ENCODE results near the gene FOXK2. TPM values are rescaled to one million over a fixed set of nuclear protein-coding genes. Genes with fewer than 3 reads are reported as not detected.

Gene FOXK2
- total and polyA plus RNA-seq, 2 of the 8 experiments (the other 6 are each of a cell fraction or from before 2014, with no cell fraction given) = 34.7 to 64.9 TPM

- Histone ChIP-seq H3K4me1 (replicated peaks in 1 of 4; ENCODE audit: control insufficient read depth in 3 of 4, insufficient read depth in 4 of 4, low read length in 3 of 4) (no peaks in the 10 kb centered on the region), H2BK15ac (ENCODE audit: low read length) (no peak overlapping the region), H4K91ac (replicated peaks; ENCODE audit: insufficient read length, low read length) (no peak overlapping the region), H3K14ac (ENCODE audit: insufficient read length) (no peak overlapping the region), H3K23ac (ENCODE audit: insufficient read length) (no peak overlapping the region), H3K18ac (ENCODE audit: extremely low read depth, low read length) (no peak overlapping the region), H3K9ac (replicated peaks in 1 of 4; ENCODE audit: extremely low read depth in 1 of 4, low read depth in 3 of 4, low read length in 3 of 4) (no peak overlapping the region; a peak in 1 of 7 replicates), H2BK12ac (ENCODE audit: low read depth, low read length) (no peak overlapping the region), H4K5ac (ENCODE audit: insufficient read length, low read depth, low read length) (no peak overlapping the region), H2AK5ac (ENCODE audit: low read depth, low read length) (no peak overlapping the region; the same call in 1 of the 2 replicates), H3K56ac (replicated peaks; ENCODE audit: insufficient read length, low read depth, low read length) (no peak overlapping the region), H2BK20ac (ENCODE audit: low read length) (no peak overlapping the region), H3K4me3 (ENCODE audit: extremely low read depth in 1 of 4, insufficient read depth in 2 of 4, low read depth in 3 of 4, low read length in 4 of 4) (no peak overlapping the region), H3K4ac (replicated peaks; ENCODE audit: insufficient read length, low read depth, low read length) (no peak overlapping the region), H3K23me2 (ENCODE audit: low read depth, low read length) (no peaks in the 10 kb centered on the region; the same call in 1 of the 2 replicates), H3K27ac (ENCODE audit: low read depth, low read length) (no peak overlapping the region), H2BK5ac (ENCODE audit: low read depth, low read length) (no peak overlapping the region), H2BK120ac (replicated peaks; ENCODE audit: low read depth, low read length) (no peak overlapping the region), H3K27me3 (replicated peaks in 1 of 4; ENCODE audit: control insufficient read depth in 3 of 4, extremely low read depth in 1 of 4, insufficient read depth in 3 of 4, low read length in 3 of 4) (no peaks in the 10 kb centered on the region), H3K36me3 (ENCODE audit: control insufficient read depth in 2 of 4, insufficient read depth in 4 of 4, low read length in 3 of 4) (peaks cover 8 to 35% (median 12%) of the 10 kb centered on the region in 4 experiments), H2AFZ (ENCODE audit: low read length) (no peak overlapping the region), H4K20me1 (replicated peaks in 1 of 2; ENCODE audit: control insufficient read depth in 1 of 2, insufficient read depth in 2 of 2, low read length in 2 of 2) (peaks cover 5 to 23% of the 10 kb centered on the region in 2 experiments), H3K4me2 (ENCODE audit: insufficient read depth in 1 of 2, low read depth in 2 of 2, low read length in 2 of 2) (no peak overlapping the region), H3K79me2 (ENCODE audit: control insufficient read depth in 1 of 2, insufficient read depth in 2 of 2, low read length in 2 of 2) (peaks cover 4 to 47% of the 10 kb centered on the region in 2 experiments; a peak in 3 of 4 replicates), H3K9me3 (ENCODE audit: insufficient read depth in 2 of 2, low read depth in 1 of 2, low read length in 1 of 2) (no peaks in the 10 kb centered on the region), H3K79me1 (ENCODE audit: low read depth, low read length) (peaks cover 13% of the 10 kb centered on the region), H4K8ac (ENCODE audit: extremely low read depth, insufficient read depth, low read length) (peak overlapping the region; percentile 31; the same call in 1 of the 2 replicates)
- 84% methylated on average over 12 of the region's 12 CpGs; no CpG with 5 or more reads in 1 of the 2 experiments for WGBS, 2 experiments (ENCODE audit: extremely low coverage in 1 of 2, insufficient coverage in 1 of 2, insufficient read length in 1 of 2, insufficient replicate concordance in 2 of 2, low coverage in 1 of 2, low lambda C conversion rate in 2 of 2, missing lambda C conversion rate in 1 of 2)
- TF ChIP-seq NANOG (IDR thresholded peaks at IDR 0.05; ENCODE audit: insufficient read depth, low read depth, low read length, poor library complexity, severe bottlenecking) = no peak
- FAIRE-seq (no peak), DNase-seq (ENCODE audit: low read depth in 1 of 2, low spot score in 2 of 2) (no peak)
- ChIA-PET POLR2A (ENCODE audit: partially characterized antibody) (no interaction called here), CTCF (ENCODE audit: partially characterized antibody) (interaction anchor here (4.3 kb wide), 1 partner anchor 14 kb away, joined by 18 read pairs; no protein-coding TSS in a partner anchor)
Measured at GRCh38 chr17:82630212-82630611, 110.7 kb downstream of the FOXK2 start.
